ENCODE results near the gene ZBTB38. TPM values are rescaled to one million over a fixed set of nuclear protein-coding genes. Genes with fewer than 3 reads are reported as not detected.

Gene ZBTB38
- total RNA-seq, 4 donors from 2014 or later: 70.1 to 133 (median 108) TPM

DNA sequence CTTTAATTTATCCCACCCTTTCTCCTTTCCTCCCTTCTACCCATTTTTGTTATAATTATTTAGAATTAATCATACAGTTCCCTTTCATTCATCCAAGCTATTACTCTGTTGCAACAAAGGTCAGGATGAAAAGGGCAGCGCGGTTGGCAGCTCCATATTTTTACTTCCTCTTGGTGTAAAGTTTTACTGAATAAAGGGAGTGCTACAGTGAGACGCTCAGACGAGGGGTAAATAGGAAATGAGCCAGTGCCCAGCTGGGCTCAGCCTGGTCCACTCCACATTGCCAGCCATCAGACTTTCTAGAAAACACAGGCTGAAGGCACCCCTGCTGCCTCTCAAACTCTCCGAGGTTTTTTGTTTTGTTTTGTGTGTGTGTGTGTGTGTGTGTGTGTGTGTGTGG lies 21.9 kb upstream of the ZBTB38 start:
- no peak for TF ChIP-seq CTCF (IDR thresholded peaks at IDR 0.05)
- ATAC-seq (ENCODE audit: low FRiP score): no peak
- no peak for DNase-seq (ENCODE audit: low spot score)

DNA sequence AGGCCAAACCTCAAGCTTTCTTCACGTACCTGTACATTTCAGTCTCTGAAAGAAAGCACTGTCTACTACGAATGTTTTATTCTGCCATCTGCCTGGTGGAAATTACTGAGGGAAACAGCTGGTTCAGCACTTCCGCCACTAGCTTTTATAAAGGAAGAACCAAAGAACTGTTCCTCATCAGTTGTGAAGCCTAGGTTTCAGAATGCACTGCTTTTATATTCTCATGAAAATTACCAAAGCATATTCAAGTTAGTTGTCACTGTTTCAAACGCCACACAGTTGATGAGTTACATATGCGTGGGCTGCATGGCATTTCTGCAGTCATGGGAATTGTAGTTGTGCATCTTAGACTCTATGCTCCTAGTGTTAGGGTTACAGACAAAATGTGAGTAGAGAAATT lies 21.5 kb upstream of the ZBTB38 start:
- TF ChIP-seq CTCF (IDR thresholded peaks at IDR 0.05): no peak
- no peak for DNase-seq (ENCODE audit: low spot score)
- no peak for ATAC-seq (ENCODE audit: low FRiP score)

DNA sequence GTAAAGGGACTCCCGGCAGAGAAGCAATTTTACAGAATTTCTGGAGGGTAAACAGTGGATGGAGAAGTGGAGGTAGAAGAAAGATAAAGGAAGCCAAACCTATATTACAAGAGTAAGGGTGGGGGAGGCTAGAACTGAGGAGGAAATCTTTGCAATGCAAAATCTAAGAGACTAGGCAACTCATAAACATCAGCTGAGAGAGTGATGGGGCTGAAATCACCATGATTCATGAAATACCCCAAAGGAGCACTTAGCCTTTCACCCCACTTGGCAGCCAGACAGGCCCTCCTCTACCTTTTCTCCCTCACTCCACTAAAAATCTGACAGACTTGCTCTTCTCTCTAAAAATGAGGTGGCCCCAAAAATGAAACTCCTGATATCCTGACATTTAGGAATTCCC lies 19.5 kb upstream of the ZBTB38 start:
- no peak for TF ChIP-seq CTCF (IDR thresholded peaks at IDR 0.05)
- ATAC-seq (ENCODE audit: low FRiP score) (no peak), DNase-seq (ENCODE audit: low spot score) (no peak)

- ATAC-seq (ENCODE audit: low FRiP score) (no peak), DNase-seq (ENCODE audit: low spot score) (no peak)
- no peak for TF ChIP-seq CTCF (IDR thresholded peaks at IDR 0.05)
These were observed 18.6 kb upstream of the ZBTB38 start for GRCh38 chr3:141349711-141350110.

GRCh38 chr3:141350666-141351065 lies 17.6 kb upstream of the ZBTB38 start:
- no peak for ATAC-seq (ENCODE audit: low FRiP score)
- DNase-seq (ENCODE audit: low spot score): no peak

DNA sequence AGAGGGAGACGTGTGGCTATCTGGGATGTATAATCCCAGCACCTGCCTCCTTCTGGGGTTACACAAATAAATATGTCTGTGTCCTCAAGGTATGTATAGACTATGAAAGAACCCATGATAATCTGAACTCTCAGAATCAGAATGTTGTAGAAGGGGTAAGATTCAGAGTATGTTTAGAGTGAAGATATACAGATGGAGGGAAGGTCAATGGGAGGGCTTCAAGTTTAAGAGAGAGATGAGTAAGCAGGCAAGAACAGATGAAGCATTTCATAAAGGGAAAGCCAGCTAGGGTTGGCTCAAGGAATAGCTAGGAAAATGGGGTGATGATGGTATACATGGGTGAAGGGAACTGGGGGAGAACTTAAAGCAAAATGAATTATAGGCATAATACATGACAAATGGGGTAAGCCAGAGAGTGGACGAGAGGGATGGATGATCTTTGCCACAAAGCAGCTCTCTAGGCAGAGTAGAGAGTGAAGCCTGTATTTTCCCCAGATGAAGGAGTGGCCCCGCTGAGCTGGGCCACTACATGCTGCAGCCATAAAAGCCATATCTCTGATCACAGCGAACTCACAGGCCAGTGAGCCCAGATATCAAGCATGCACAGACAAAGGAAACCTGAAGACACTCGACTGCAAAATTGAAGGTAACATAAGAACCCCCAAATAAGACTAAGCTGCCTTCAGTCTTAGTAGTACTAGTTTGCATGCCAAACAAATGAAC lies 15.9 kb upstream of the ZBTB38 start:
- DNase-seq (ENCODE audit: low spot score) (no peak), ATAC-seq (ENCODE audit: low FRiP score) (no peak)
- no peak for TF ChIP-seq CTCF (IDR thresholded peaks at IDR 0.05)

More at GRCh38 chr3:141350666-141351065, 17.6 kb upstream of the ZBTB38 start:
- no peak for TF ChIP-seq CTCF (IDR thresholded peaks at IDR 0.05)
